HepG2 (cell line): ENCODE measurements around the gene TEDC1. TPM values are rescaled to one million over a fixed set of nuclear protein-coding genes. Genes with fewer than 3 reads are reported as not detected.

Experiments used
- AGO1 ChIP-seq: fragments of 200-400 bp; formaldehyde crosslinking; IDR thresholded peaks from 2 replicates; pipeline ENCODE4 v1.6.1; 2017; ENCODE audit warnings: mild to moderate bottlenecking, low read depth, low read length, moderate library complexity; ENCODE audit not compliant: poor library complexity, severe bottlenecking
- BRD4 ChIP-seq: sonication (generic); formaldehyde crosslinking; IDR thresholded peaks from 2 replicates; pipeline ENCODE4 v1.4.0; 2020; ENCODE audit warnings: missing genetic modification reagents
- BRF2 ChIP-seq: sonication (generic); formaldehyde crosslinking; IDR thresholded peaks from 2 replicates; pipeline ENCODE4 v1.8.1; 2022; ENCODE audit warnings: mild to moderate bottlenecking, missing genetic modification reagents
- CTCF ChIP-seq: sonication (generic); formaldehyde crosslinking; IDR thresholded peaks from 2 replicates; pipeline ENCODE4 v1.5.0; 2020; ENCODE audit warnings: mild to moderate bottlenecking, missing genetic modification reagents, moderate library complexity
- FOXO4 ChIP-seq: sonication (generic); formaldehyde crosslinking; conservative IDR thresholded peaks from 2 replicates; pipeline ENCODE4 v1.8.1; 2023; ENCODE audit warnings: missing genetic modification reagents
- IRF9 ChIP-seq: sonication (generic); formaldehyde crosslinking; IDR thresholded peaks from 2 replicates; pipeline ENCODE4 v1.8.0; 2022; ENCODE audit warnings: missing genetic modification reagents, mild to moderate bottlenecking, borderline replicate concordance
- POLR2A ChIP-seq, 2 experiments: IDR thresholded peaks; 2 replicates each; pipeline ENCODE4 v1.6.1; 2011; ENCODE audit warnings: low read depth in 2 of 2, low read length in 2 of 2, mild to moderate bottlenecking in 1 of 2, moderate library complexity in 1 of 2; ENCODE audit not compliant: insufficient read depth in 1 of 2
- POLR2G ChIP-seq: fragments of 200-400 bp; formaldehyde crosslinking; IDR thresholded peaks from 2 replicates; pipeline ENCODE4 v1.6.1; 2018; ENCODE audit warnings: mild to moderate bottlenecking, low read depth, low read length, moderate library complexity
- RBFOX2 ChIP-seq: fragments of 200-400 bp; formaldehyde crosslinking; IDR thresholded peaks from 2 replicates; pipeline ENCODE4 v1.6.1; 2017; ENCODE audit warnings: low read depth, mild to moderate bottlenecking, low read length
- RFX5 ChIP-seq: IDR thresholded peaks from 2 replicates; pipeline ENCODE4 v1.6.1; 2011; ENCODE audit warnings: low read depth, low read length, improper control_type of control experiment
- SOX5 ChIP-seq: IDR thresholded peaks from 2 replicates; pipeline ENCODE4 v1.6.1; 2016; ENCODE audit warnings: borderline replicate concordance
- UBTF ChIP-seq: sonication (generic); formaldehyde crosslinking; IDR thresholded peaks from 2 replicates; pipeline ENCODE4 v1.4.0; 2020; ENCODE audit warnings: mild to moderate bottlenecking, missing genetic modification reagents
- ZBTB20 ChIP-seq: sonication (generic); formaldehyde crosslinking; IDR thresholded peaks from 2 replicates; pipeline ENCODE4 v1.8.1; 2023; ENCODE audit warnings: missing genetic modification reagents, low read depth, mild to moderate bottlenecking, borderline replicate concordance
- ZBTB39 ChIP-seq: sonication (generic); formaldehyde crosslinking; IDR thresholded peaks from 2 replicates; pipeline ENCODE4 v1.5.0; 2020; ENCODE audit warnings: missing genetic modification reagents
- ZBTB7B ChIP-seq: sonication (generic); formaldehyde crosslinking; IDR thresholded peaks from 2 replicates; pipeline ENCODE4 v1.4.0; 2020; ENCODE audit warnings: missing genetic modification reagents
- ZC3H13 ChIP-seq: sonication (generic); formaldehyde crosslinking; IDR thresholded peaks from 2 replicates; pipeline ENCODE4 v1.8.1; 2023; ENCODE audit warnings: mild to moderate bottlenecking, missing genetic modification reagents, moderate library complexity
- ZNF225 ChIP-seq: sonication (generic); formaldehyde crosslinking; IDR thresholded peaks from 2 replicates; pipeline ENCODE4 v1.4.0; 2020; ENCODE audit warnings: mild to moderate bottlenecking, missing genetic modification reagents
- ZNF230 ChIP-seq: sonication (generic); formaldehyde crosslinking; IDR thresholded peaks from 2 replicates; pipeline ENCODE4 v1.4.0; 2020; ENCODE audit warnings: mild to moderate bottlenecking, missing genetic modification reagents
- polyA plus RNA-seq, 8 experiments: library from polyadenylated mRNA; depleted of rRNA in 3 of 8; stranded (reverse) in 7 of 8; unstranded in 1 of 8; fragments of >200 nt; fragmentation: Illumina TruSeq in 4 of 8; extraction: Trizol in 4 of 8; gene quantifications; 2 replicates each; pipeline versions ENCODE4 v1.2.1 to v1.2.3, GENCODE V29; 2011 to 2016; ENCODE audit warnings: low read depth in 4 of 8, missing spikeins in 1 of 8, mixed read lengths in 1 of 8; ENCODE audit not compliant: insufficient read depth in 1 of 8
- total RNA-seq, 5 experiments: library from RNA; depleted of rRNA; stranded (reverse); fragments of >200 nt; fragmentation: Illumina TruSeq; extraction: Trizol; gene quantifications; 2 replicates each; pipeline ENCODE4 v1.2.3, GENCODE V29; 2016; ENCODE audit warnings: low read depth in 1 of 5

TEDC1 gene
- total and polyA plus RNA-seq, 2 of the 13 experiments (the other 11 are each of a cell fraction or from before 2014, with no cell fraction given), result 5.7 to 27.4 TPM

GRCh38 chr14:105531088-105531893, 40.2 kb downstream of the TEDC1 start (continued):
- TF ChIP-seq ZNF230 (no peak), POLR2A (IDR thresholded peaks at IDR 0.05; ENCODE audit: insufficient read depth in 1 of 2, low read depth in 2 of 2, low read length in 2 of 2) (peak in 1 of 2 experiments; percentile 31; a peak in 1 of 4 replicates), ZBTB7B (no peak), POLR2G (no peak), BRF2 (CRISPR knock-in tag) (no peak), ZBTB39 (CRISPR knock-in tag) (0 out of 2 replicates have a peak, but pooled peaks have one; percentile 23), RBFOX2 (peak; percentile 47; the same call in 1 of the 2 replicates), ZNF225 (CRISPR knock-in tag) (no peak), FOXO4 (0 out of 2 replicates have a peak, but pooled peaks have one; percentile 14), ZC3H13 (CRISPR knock-in tag) (peak; percentile 84; the same call in 1 of the 2 replicates), IRF9 (no peak), ZBTB20 (CRISPR knock-in tag) (no peak), UBTF (CRISPR knock-in tag) (no peak), AGO1 (peak; percentile 70), CTCF (CRISPR knock-in tag) (no peak), BRD4 (CRISPR knock-in tag) (no peak), RFX5 (no peak), SOX5 (CRISPR knock-in tag) (no peak)
